T-helper 2 cell treated with Interferon-gamma antibody and Interleukin-4, amounts not matched to agents 100 ng/mL and 5 ng/mL, for 36 hours (primary cell): Measurements from ENCODE around the gene A2M. TPM values are rescaled to one million over a fixed set of nuclear protein-coding genes. Genes with fewer than 3 reads are reported as not detected.

Experiments
- intact Hi-C: fragments of 100-400 bp; cut with micrococcal nuclease; formaldehyde crosslinking; loops from one replicate; pipeline ENCODE4 v1.15.1; 2023
- total RNA-seq: library from RNA; stranded (reverse); gene quantifications from 2 replicates; pipeline ENCODE4 v1.2.3, GENCODE V29; 2022

A2M gene
- total RNA-seq, 1 donor from 2014 or later = not detected

- intact Hi-C loops = no loop called here
These were observed 16.0 kb downstream of the A2M start for GRCh38 chr12:9099552-9100190.

DNA sequence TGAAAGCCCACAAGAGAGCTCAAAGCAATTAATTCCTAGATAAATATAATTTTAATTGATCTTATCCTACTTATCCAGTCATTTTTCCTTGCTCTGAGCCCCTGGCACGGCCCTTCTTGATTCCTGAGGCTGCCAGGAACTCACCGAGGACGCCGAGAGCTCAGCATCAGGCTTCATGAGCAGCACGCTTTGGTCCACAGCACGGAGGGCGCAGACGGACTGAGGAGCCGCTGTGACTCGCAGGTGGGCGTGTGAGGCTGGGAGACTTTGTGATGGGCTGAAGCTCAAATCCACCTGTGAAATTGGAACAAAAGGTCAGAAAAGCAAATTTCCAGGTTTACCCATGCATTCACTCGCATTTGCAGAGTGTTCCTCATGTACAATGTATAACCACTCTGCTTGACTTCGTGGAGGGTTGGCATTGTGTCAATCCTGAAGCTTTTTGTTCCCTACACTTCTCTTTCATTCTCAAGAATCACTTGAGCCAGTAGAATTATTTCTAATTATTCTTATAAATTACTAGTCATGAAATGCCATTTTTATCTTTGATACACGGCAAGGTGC, 17.2 kb downstream of the A2M start:
- intact Hi-C loops = no loop called here

DNA sequence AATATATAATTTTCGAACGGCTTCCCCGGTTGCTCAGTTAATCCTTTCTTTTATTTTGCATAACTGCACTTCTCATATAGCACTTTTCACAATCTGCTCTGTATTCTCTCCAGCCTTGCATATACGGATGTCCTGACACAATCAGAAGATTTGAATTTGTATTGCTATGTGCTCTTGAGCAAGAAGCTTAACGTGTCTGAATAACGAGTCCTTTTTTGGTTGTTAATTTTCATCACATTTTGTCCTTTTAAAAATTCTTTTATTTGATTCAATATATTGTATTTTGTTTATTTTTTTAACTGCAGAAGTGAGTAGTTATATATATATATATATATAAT, 17.6 kb downstream of the A2M start:
- intact Hi-C loops = no loop called here

- intact Hi-C loops = no loop called here
These were observed 19.0 kb downstream of the A2M start for GRCh38 chr12:9096563-9097176.

- intact Hi-C loops = no loop called here
These were observed 20.4 kb downstream of the A2M start for GRCh38 chr12:9095322-9095721.

DNA sequence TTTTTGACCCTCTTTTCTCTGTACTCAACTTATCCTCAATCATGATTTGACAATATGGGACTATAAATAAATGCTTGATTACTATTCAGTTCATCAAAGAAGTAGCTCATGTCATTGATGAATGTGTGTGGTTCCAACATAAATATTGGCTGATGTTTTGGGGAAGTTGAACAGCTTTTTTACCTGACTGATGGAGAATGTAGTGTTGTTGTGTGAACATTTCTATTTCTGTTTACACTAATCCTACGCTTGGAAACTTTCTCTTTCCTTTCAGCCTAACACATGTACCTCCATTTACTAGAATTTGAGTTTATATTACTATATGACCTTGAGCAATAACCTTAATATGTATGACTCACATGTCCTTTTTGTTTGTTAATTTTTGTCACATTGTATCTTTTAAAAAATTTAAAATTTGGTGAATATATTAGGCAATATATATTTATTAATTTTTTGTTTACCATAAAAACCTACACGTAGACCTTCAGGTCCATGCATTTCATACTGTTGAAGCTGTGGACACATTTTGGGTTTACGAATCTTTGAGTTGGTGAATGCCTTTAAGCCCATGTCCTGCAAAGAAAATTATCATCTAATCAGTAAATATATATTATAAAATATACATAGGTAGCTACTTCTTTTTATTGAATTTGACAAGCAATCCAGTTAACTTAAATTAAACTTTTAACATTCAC, 21.1 kb downstream of the A2M start:
- intact Hi-C loops = no loop called here

- intact Hi-C loops = no loop called here
These were observed 23.7 kb downstream of the A2M start for GRCh38 chr12:9091891-9092598.

DNA sequence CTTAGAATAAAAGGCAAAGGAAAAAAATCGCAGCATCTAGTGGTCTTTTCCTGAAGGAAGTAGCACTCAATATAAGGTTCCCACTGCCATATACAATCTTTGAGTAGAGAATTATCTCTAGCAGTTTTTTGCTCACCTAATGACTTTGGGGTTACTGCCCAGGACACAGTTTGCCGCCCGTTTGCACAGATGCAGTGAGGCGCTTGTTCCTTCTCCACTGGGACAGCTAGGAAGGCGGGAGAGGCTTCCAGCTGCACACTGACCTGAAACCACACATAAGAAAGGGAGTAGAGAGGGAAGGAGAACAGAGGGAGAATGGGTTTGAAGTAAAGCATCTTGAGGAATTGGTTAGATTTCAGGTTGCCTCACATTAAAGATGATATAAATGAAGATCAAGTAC, 25.5 kb downstream of the A2M start:
- intact Hi-C loops = no loop called here

- intact Hi-C loops = no loop called here
These were observed 28.5 kb downstream of the A2M start for GRCh38 chr12:9087087-9087835.

DNA sequence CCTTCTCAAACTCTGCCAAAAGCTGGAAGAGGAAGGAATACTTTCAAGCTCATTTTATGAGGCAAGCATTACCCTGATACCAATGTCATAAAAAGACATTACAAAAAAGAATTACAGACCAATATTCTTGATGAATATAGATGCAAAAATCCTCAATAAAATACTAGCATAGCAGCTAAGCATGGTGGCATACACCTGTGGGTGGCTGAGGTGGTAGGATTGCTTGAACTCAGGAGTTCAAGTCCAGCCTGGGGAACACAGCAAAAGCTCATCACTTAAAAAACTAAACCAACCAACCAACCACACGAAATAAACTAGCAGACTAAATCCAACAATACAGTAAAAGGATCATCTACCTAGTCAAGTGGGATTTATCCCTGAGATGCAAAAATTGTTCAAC, 29.6 kb downstream of the A2M start:
- intact Hi-C loops = no loop called here

DNA sequence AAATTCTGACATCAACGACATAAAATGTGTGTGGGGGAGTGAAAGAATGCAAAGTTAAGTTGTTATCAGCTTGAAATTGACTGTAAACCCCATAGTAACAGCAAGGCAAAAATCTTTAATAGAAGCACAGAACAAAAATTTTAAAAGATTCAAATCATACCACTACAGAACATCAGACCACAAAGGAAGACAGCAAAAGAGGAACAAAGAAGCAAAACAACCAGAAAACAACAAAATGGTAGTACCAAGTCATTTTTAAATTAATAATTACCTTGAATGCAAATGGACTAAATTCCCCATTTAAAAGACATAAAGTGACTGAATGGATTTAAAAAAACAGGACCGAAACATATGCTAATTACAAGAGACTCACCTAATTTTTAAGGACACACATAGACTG, 31.3 kb downstream of the A2M start:
- intact Hi-C loops = no loop called here

DNA sequence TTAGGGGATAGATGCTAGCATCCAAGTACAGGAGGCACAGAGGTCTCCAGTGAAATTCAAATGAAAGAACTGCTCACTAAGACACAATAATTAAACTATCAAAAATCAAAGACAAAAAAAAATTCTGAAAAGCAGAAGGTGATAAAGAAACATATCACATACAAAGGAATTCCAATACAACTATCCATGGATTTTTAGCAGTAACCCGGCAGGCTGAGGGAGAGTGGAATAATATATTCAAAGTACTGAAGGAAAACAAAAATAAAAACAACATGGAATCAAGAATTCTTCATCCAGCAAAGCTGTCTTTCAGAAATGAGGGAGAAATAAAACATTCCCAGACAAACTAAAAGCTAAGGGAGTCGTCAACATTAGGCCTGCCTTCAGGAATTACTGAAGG, 31.9 kb downstream of the A2M start:
- intact Hi-C loops = no loop called here

DNA sequence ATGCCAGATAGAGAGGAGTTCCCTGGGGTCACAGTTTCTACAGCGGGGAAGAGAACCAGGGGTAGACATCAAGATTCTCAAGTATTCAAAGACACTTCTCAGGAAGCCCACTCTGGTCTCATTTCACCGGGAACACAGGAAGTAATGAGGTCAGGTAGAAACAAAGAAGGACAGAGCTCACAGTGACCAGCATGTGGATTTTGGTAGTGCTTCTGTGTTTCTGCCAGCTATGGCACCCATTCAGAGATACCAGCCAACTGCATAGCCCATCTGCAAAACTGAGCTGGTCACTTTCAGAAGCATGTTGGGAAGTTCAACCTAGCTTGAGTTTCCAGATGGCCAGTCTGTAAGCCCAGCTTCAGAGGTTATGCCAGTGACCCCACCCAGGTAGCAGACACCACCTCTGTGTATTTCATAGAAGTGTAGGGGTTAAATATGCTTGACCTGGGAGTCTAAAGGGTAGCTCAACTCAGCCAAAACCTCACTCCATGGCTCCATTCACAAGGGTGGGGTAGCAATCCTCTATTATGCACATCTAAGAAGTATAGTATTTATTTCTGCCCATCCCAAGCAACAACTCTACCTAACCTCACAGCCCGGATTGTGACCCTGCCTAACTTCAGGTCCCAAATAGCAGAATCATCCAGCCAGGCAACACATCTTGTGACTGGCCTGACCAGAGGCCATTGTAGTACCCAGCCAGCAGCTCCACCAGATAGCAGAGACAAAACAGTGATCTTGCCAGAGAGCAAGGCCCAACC, 33.9 kb downstream of the A2M start:
- intact Hi-C loops = no loop called here

DNA sequence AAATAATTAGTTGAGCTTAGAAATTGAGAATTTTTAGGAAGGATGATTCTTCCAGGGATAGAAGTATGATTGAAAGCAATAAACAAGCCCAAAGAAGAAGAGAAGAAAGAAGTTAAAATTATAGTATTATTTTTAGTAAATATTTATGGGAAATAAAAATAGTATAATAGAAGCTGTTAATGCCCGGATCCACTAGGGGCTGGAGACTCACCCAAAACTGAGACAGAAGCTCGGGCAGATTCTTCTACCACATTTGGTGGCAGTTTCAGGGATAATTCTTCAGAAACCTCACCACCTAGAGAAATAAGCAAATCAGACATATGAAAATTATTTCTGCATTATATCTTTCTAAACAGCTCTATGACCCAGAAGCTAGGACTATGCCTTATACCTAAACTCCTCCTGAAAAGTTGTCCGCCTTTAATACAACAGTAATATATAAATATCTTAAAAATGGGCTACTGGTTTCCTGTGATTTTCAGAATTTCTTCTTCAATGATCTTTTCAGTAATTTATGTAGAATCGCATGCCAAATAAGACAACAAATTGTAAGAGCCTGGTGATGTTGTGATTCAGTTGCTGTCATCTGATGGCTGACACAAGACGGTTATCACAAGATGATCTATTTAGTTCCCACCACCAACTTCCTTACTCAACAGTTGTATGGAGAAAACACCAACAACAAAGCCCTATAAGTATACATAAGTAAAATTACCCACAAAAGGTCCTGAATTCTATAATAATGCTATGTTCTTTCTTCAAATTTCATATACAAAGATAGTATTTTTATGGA, 35.6 kb downstream of the A2M start:
- intact Hi-C loops = no loop called here

- intact Hi-C loops = no loop called here
These were observed 36.6 kb downstream of the A2M start for GRCh38 chr12:9079082-9079481.

GRCh38 chr12:9077152-9078031, 38.3 kb downstream of the A2M start:
- intact Hi-C loops = no loop called here

DNA sequence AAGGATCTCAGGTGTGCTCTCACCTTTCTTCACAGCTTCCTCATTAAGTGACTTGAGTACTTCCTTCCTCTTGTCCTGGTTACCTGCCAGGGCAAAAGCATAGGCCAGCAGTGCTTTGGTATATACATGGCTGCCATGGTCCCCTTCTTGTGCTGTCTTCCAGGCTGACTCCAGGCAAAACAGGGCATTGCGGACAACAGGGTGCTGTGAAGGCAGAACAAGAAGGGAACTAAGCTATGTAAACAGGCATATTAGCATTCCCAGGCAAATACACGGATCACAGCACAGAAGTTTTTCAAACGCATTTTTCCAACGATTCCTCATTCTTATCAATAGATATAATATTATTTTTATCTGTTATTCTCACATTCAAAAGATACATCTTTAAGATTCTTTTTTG, 39.0 kb downstream of the A2M start:
- intact Hi-C loops = no loop called here

- intact Hi-C loops = no loop called here
These were observed 40.6 kb downstream of the A2M start for GRCh38 chr12:9075138-9075535.
